HEK293 (cell line): Measurements from ENCODE around the gene LIMA1.
"Not testable (repeated sequence)": the region's sequence is repeated elsewhere in the genome, so short reads cannot be mapped to it uniquely, and the experiment has no call there.

Source experiments
- CTCF ChIA-PET: fragments of 350-600 bp; formaldehyde crosslinking; extraction: SDS; loops from one replicate; lab custom pipeline; 2021; ENCODE audit warnings: antibody characterized with exemption; lab: Yijun Ruan, JAX
- POLR2A ChIA-PET: fragments of 300-600 bp; formaldehyde crosslinking; extraction: SDS; loops from one replicate; lab custom pipeline; 2020; ENCODE audit warnings: antibody characterized with exemption, inconsistent platforms; lab: Yijun Ruan, JAX
- H3K27ac ChIP-seq: fragments of 200-500 bp; sonication (Bioruptor generic); 2 replicates; pipeline ENCODE4 v1.5.1; 2014; ENCODE audit warnings: low read depth, low read length, control low read depth, inconsistent platforms; ENCODE audit errors: extremely low read depth
- H3K36me3 ChIP-seq, 2 experiments: fragments of 200-500 bp in 1 of 2; sonication (Bioruptor generic) in 1 of 2; 1 replicate in 1 of 2; 2 replicates in 1 of 2; pipeline ENCODE4 v1.5.1; 2014 to 2017; ENCODE audit warnings: inconsistent platforms in 2 of 2, low read length in 2 of 2; ENCODE audit not compliant: control insufficient read depth in 2 of 2, insufficient read depth in 1 of 2
- H3K4me1 ChIP-seq: fragments of 200-500 bp; sonication (Bioruptor generic); 2 replicates; pipeline ENCODE4 v1.5.1; 2014; ENCODE audit warnings: mild to moderate bottlenecking, low read length, inconsistent platforms; ENCODE audit not compliant: control insufficient read depth, insufficient read depth
- H3K4me3 ChIP-seq: 2 replicates; pipeline ENCODE4 v1.5.1; 2011; ENCODE audit warnings: low read depth, mild to moderate bottlenecking, control low read depth, low read length, moderate library complexity
- H3K9me3 ChIP-seq: fragments of 200-500 bp; sonication (Bioruptor generic); 2 replicates; pipeline ENCODE4 v1.5.1; 2014; ENCODE audit warnings: low read depth, low read length, inconsistent platforms; ENCODE audit not compliant: control insufficient read depth, insufficient read depth
- BCL11A ChIP-seq: fragments of 450-650 bp; formaldehyde crosslinking; IDR thresholded peaks from 2 replicates; pipeline ENCODE4 v1.5.1; 2016; ENCODE audit warnings: low read depth, missing biosample characterization, missing genetic modification characterization
- HOXD13 ChIP-seq: sonication (generic); formaldehyde crosslinking; IDR thresholded peaks from 2 replicates; pipeline ENCODE4 v1.8.0; 2022; ENCODE audit warnings: missing genetic modification reagents, borderline replicate concordance
- KLF10 ChIP-seq: fragments of 450-650 bp; IDR thresholded peaks from 2 replicates; pipeline ENCODE4 v1.5.1; 2018; ENCODE audit warnings: missing biosample characterization, mild to moderate bottlenecking, missing genetic modification characterization
- KLF16 ChIP-seq: fragments of 450-650 bp; formaldehyde crosslinking; IDR thresholded peaks from 2 replicates; pipeline ENCODE4 v1.5.1; 2017; ENCODE audit warnings: missing biosample characterization, missing genetic modification characterization
- SCRT2 ChIP-seq: fragments of 450-650 bp; formaldehyde crosslinking; IDR thresholded peaks from 2 replicates; pipeline ENCODE4 v1.5.1; 2016; ENCODE audit warnings: missing biosample characterization, missing genetic modification characterization
- ZFP3 ChIP-seq: fragments of 450-650 bp; formaldehyde crosslinking; IDR thresholded peaks from 2 replicates; pipeline ENCODE4 v1.5.1; 2016; ENCODE audit warnings: low read depth, missing biosample characterization, missing genetic modification characterization
- ZNF114 ChIP-seq: fragments of 450-650 bp; formaldehyde crosslinking; IDR thresholded peaks from 2 replicates; pipeline ENCODE4 v1.5.0; 2017; ENCODE audit warnings: missing biosample characterization, missing genetic modification characterization
- ZNF2 ChIP-seq: fragments of 450-650 bp; formaldehyde crosslinking; IDR thresholded peaks from 2 replicates; pipeline ENCODE4 v1.5.1; 2016; ENCODE audit warnings: missing biosample characterization, missing genetic modification characterization
- ZNF404 ChIP-seq: fragments of 450-650 bp; formaldehyde crosslinking; IDR thresholded peaks from 2 replicates; pipeline ENCODE4 v1.5.1; 2017; ENCODE audit warnings: missing biosample characterization, missing genetic modification characterization
- ZNF654 ChIP-seq: fragments of 450-650 bp; formaldehyde crosslinking; IDR thresholded peaks from 2 replicates; pipeline ENCODE4 v1.5.1; 2016; ENCODE audit warnings: low read depth, missing biosample characterization, missing genetic modification characterization
- ZNF768 ChIP-seq: fragments of 450-650 bp; formaldehyde crosslinking; IDR thresholded peaks from 2 replicates; pipeline ENCODE4 v1.5.1; 2018; ENCODE audit warnings: missing biosample characterization, mild to moderate bottlenecking, missing genetic modification characterization
- ZNF777 ChIP-seq: fragments of 450-650 bp; formaldehyde crosslinking; IDR thresholded peaks from 2 replicates; pipeline ENCODE4 v1.5.1; 2017; ENCODE audit warnings: missing biosample characterization, missing genetic modification characterization, borderline replicate concordance
- ZNF837 ChIP-seq: fragments of 450-650 bp; formaldehyde crosslinking; IDR thresholded peaks from 2 replicates; pipeline ENCODE4 v1.5.1; 2016; ENCODE audit warnings: missing biosample characterization, missing genetic modification characterization
- TF ChIP-seq, protein P1 (sequence below): sonication (generic); formaldehyde crosslinking; IDR thresholded peaks from 2 replicates; pipeline ENCODE4 v1.8.1; 2022; ENCODE audit warnings: mild to moderate bottlenecking, moderate library complexity, missing genetic modification reagents
- TF ChIP-seq, protein P2 (sequence below): fragments of 450-650 bp; formaldehyde crosslinking; IDR thresholded peaks from 2 replicates; pipeline ENCODE4 v1.5.1; 2016; ENCODE audit warnings: missing biosample characterization, missing genetic modification characterization
- TF ChIP-seq, protein P3 (sequence below): fragments of 450-650 bp; formaldehyde crosslinking; IDR thresholded peaks from 2 replicates; pipeline ENCODE4 v1.5.1; 2016; ENCODE audit warnings: missing biosample characterization, missing genetic modification characterization
- TF ChIP-seq, protein P4 (sequence below): fragments of 450-650 bp; formaldehyde crosslinking; IDR thresholded peaks from 2 replicates; pipeline ENCODE4 v1.5.1; 2016; ENCODE audit warnings: missing biosample characterization, missing genetic modification characterization
- TF ChIP-seq, protein P5 (sequence below): fragments of 450-650 bp; formaldehyde crosslinking; IDR thresholded peaks from 2 replicates; pipeline ENCODE4 v1.5.1; 2016; ENCODE audit warnings: missing biosample characterization, missing genetic modification characterization
- TF ChIP-seq, protein P6 (sequence below): fragments of 450-650 bp; formaldehyde crosslinking; IDR thresholded peaks from 2 replicates; pipeline ENCODE4 v1.5.1; 2016; ENCODE audit warnings: missing biosample characterization, missing genetic modification characterization

The LIMA1 gene

DNA sequence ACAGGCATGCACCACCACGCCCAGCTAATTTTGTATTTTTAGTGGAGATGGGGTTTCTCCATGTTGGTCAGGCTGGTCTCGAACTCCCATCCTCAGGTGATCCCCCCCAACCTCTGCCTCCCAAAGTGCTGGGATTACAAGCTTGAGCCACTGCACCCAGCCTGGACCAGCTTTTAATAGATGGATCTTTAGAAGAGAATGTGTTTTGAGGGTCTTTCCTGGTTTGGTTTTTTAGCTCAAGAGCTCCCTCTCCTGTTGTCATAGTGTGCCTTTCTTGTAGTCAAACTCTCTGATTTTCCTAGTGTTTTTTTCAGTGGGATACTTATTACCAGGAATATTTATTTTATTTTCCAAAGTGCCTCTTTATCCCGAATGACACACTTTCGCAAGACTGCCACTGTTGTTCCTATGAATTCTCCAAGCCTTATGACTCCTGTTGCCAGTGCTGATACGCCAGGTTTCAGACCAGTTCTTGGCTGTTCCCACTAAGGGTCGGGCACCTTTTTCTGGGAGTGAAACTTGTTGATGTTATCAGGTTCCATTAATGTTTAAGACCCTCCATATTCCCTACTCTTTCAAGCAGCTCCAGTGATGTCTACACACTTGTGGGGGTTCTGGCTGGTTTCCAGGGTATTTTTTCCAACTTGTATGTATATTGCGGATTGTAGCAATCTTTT, 31.5 kb upstream of the LIMA1 start:
- Histone ChIP-seq H3K27ac (no peak overlapping the region), H3K9me3 (no peaks in the 10 kb centered on the region), H3K36me3 (no peaks in the 10 kb centered on the region; a peak in 1 of 3 replicates), H3K4me1 (no peaks in the 10 kb centered on the region), H3K4me3 (no peak overlapping the region)
- POLR2A ChIA-PET = interaction anchor here (0.7 to 1.2 kb wide), 5 partner anchors 103 to 214 kb away, joined by 3 read pairs; partner anchors contain the start of genes CERS5 and COX14
- TF ChIP-seq ZNF114 (tag by site-specific recombination) (no peak), KLF16 (tag by site-specific recombination) (no peak), ZNF654 (peak; percentile 95), ZNF777 (tag by site-specific recombination) (no peak), HOXD13 (CRISPR knock-in tag) (no peak), ZNF2 (tag by site-specific recombination) (0 out of 2 replicates have a peak, but pooled peaks have one; percentile 45), ZNF768 (tag by site-specific recombination) (no peak), KLF10 (tag by site-specific recombination) (no peak), SCRT2 (tag by site-specific recombination) (peak; percentile 35; the same call in 1 of the 2 replicates), ZFP3 (tag by site-specific recombination) (no peak), ZNF837 (tag by site-specific recombination) (no peak), BCL11A (tag by site-specific recombination) (no peak), ZNF404 (tag by site-specific recombination) (no peak)
- TF ChIP-seq, protein P1, sequence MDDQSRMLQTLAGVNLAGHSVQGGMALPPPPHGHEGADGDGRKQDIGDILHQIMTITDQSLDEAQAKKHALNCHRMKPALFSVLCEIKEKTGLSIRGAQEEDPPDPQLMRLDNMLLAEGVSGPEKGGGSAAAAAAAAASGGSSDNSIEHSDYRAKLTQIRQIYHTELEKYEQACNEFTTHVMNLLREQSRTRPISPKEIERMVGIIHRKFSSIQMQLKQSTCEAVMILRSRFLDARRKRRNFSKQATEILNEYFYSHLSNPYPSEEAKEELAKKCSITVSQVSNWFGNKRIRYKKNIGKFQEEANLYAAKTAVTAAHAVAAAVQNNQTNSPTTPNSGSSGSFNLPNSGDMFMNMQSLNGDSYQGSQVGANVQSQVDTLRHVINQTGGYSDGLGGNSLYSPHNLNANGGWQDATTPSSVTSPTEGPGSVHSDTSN (CRISPR knock-in tag) = no peak
- TF ChIP-seq, protein P2, sequence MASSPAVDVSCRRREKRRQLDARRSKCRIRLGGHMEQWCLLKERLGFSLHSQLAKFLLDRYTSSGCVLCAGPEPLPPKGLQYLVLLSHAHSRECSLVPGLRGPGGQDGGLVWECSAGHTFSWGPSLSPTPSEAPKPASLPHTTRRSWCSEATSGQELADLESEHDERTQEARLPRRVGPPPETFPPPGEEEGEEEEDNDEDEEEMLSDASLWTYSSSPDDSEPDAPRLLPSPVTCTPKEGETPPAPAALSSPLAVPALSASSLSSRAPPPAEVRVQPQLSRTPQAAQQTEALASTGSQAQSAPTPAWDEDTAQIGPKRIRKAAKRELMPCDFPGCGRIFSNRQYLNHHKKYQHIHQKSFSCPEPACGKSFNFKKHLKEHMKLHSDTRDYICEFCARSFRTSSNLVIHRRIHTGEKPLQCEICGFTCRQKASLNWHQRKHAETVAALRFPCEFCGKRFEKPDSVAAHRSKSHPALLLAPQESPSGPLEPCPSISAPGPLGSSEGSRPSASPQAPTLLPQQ (tag by site-specific recombination) = no peak
- TF ChIP-seq, protein P3, sequence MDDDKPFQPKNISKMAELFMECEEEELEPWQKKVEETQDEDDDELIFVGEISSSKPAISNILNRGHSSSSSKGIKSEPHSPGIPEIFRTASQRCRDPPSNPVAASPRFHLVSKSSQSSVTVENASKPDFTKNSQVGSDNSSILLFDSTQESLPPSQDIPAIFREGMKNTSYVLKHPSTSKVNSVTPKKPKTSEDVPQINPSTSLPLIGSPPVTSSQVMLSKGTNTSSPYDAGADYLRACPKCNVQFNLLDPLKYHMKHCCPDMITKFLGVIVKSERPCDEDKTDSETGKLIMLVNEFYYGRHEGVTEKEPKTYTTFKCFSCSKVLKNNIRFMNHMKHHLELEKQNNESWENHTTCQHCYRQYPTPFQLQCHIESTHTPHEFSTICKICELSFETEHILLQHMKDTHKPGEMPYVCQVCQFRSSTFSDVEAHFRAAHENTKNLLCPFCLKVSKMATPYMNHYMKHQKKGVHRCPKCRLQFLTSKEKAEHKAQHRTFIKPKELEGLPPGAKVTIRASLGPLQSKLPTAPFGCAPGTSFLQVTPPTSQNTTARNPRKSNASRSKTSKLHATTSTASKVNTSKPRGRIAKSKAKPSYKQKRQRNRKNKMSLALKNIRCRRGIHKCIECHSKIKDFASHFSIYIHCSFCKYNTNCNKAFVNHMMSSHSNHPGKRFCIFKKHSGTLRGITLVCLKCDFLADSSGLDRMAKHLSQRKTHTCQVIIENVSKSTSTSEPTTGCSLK = no peak
- TF ChIP-seq, protein P4, sequence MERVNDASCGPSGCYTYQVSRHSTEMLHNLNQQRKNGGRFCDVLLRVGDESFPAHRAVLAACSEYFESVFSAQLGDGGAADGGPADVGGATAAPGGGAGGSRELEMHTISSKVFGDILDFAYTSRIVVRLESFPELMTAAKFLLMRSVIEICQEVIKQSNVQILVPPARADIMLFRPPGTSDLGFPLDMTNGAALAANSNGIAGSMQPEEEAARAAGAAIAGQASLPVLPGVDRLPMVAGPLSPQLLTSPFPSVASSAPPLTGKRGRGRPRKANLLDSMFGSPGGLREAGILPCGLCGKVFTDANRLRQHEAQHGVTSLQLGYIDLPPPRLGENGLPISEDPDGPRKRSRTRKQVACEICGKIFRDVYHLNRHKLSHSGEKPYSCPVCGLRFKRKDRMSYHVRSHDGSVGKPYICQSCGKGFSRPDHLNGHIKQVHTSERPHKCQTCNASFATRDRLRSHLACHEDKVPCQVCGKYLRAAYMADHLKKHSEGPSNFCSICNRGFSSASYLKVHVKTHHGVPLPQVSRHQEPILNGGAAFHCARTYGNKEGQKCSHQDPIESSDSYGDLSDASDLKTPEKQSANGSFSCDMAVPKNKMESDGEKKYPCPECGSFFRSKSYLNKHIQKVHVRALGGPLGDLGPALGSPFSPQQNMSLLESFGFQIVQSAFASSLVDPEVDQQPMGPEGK (tag by site-specific recombination) = no peak
- TF ChIP-seq, protein P5, sequence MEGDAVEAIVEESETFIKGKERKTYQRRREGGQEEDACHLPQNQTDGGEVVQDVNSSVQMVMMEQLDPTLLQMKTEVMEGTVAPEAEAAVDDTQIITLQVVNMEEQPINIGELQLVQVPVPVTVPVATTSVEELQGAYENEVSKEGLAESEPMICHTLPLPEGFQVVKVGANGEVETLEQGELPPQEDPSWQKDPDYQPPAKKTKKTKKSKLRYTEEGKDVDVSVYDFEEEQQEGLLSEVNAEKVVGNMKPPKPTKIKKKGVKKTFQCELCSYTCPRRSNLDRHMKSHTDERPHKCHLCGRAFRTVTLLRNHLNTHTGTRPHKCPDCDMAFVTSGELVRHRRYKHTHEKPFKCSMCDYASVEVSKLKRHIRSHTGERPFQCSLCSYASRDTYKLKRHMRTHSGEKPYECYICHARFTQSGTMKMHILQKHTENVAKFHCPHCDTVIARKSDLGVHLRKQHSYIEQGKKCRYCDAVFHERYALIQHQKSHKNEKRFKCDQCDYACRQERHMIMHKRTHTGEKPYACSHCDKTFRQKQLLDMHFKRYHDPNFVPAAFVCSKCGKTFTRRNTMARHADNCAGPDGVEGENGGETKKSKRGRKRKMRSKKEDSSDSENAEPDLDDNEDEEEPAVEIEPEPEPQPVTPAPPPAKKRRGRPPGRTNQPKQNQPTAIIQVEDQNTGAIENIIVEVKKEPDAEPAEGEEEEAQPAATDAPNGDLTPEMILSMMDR = peak; percentile 48; the same call in 1 of the 2 replicates
- TF ChIP-seq, protein P6, sequence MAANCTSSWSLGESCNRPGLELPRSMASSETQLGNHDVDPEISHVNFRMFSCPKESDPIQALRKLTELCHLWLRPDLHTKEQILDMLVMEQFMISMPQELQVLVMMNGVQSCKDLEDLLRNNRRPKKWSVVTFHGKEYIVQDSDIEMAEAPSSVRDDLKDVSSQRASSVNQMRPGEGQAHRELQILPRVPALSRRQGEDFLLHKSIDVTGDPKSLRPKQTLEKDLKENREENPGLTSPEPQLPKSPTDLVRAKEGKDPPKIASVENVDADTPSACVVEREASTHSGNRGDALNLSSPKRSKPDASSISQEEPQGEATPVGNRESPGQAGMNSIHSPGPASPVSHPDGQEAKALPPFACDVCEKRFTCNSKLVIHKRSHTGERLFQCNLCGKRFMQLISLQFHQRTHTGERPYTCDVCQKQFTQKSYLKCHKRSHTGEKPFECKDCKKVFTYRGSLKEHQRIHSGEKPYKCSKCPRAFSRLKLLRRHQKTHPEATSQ (tag by site-specific recombination) = no peak
- CTCF ChIA-PET = interaction anchor here (0.5 to 2.5 kb wide), 51 partner anchors 8 to 447 kb away, joined by 3 to 41 read pairs (median 4); partner anchors contain the start of genes COX14, FAM186A, GPD1 and SMARCD1

DNA sequence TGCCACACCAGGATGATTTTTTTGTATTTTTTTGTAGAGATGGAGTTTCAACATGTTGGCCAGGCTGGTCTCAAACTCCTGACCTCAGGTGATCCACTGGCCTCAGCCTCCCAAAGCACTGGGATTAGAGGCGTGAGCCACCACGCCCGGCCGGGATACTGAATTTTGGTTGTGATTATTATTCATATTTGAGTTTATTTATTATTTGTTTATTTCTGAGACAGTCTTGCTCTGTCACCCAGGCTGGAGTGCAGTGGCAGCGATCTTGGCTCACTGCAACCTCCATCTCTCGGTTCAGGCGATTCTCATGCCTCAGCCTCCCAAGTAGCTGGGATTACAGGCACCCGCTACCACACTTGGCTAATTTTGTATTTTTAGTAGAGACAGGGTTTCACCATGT, 30.7 kb upstream of the LIMA1 start:
- H3K36me3 ChIP-seq, H3K4me1 ChIP-seq, H3K27ac ChIP-seq, H3K4me3 ChIP-seq, H3K9me3 ChIP-seq: not testable (repeated sequence)
- POLR2A ChIA-PET = interaction anchor here (0.7 to 1.2 kb wide), 2 partner anchors 102 to 202 kb away, joined by 3 read pairs; partner anchors contain the start of gene COX14
- CTCF ChIA-PET = interaction anchor here (0.6 to 2.5 kb wide), 41 partner anchors 8 to 713 kb away, joined by 3 to 41 read pairs (median 4); partner anchors contain the start of genes COX14 and GPD1
